Fibroblast of the aortic adventitia (primary cell): ENCODE data around the gene THEM5. TPM values are rescaled to one million over a fixed set of nuclear protein-coding genes. Genes with fewer than 3 reads are reported as not detected.
"Not testable (repeated sequence)": the region's sequence is repeated elsewhere in the genome, so short reads cannot be mapped to it uniquely, and the experiment has no call there.

Source experiments
- DNase-seq: peaks from one replicate; pipeline ENCODE4 v3.0.0-alpha.2; 2010; ENCODE audit warnings: low read depth
- H3K4me3 ChIP-seq: 2 replicates; pipeline ENCODE4 v1.5.1; 2011; ENCODE audit warnings: low read depth, mild to moderate bottlenecking, control low read depth, low read length, moderate library complexity
- CTCF ChIP-seq: IDR thresholded peaks from 2 replicates; pipeline ENCODE4 v1.5.1; 2011; ENCODE audit warnings: mild to moderate bottlenecking, low read length, control low read depth, inconsistent platforms; ENCODE audit not compliant: insufficient read depth
- total RNA-seq: library from RNA; depleted of rRNA; stranded (reverse); fragments of >200 nt; gene quantifications from 2 replicates; pipeline ENCODE4 v1.2.3, GENCODE V29; 2012; ENCODE audit warnings: low replicate concordance

Gene THEM5
- total RNA-seq, 1 donor, result not detected

GRCh38 chr1:151891512-151891911 lies 38.0 kb upstream of the THEM5 start:
- no peak overlapping the region for H3K4me3 ChIP-seq
- TF ChIP-seq CTCF, result no peak
- DNase-seq, result no peak

DNA sequence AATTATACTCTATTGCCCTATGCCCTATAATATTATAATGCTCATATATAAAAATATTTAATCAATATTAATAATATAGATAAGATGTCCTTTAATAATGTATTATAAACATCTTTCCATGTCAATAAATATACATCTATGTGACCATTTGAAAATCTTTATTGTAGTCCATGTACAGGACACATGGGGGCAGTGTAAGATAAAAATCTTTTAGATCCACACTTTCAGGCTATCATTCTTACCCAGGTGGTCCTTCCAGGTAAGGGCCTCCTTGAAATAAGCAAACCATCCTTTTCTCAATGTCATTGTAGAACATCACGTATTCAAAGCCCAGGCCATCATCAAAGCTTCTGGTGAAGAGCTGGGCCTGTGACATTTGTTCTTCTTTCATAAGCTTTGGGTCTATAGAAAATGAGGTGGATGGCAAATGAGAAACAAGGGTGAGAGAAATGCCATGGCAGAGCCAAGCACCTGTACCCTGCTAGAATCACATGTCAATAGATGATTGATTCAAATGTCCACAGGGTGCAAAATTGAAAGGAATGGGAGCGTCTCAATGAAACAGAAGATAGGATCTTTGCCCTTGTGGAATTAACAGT lies 35.6 kb upstream of the THEM5 start:
- TF ChIP-seq CTCF, result peak; percentile 35
- peak; percentile 30 for DNase-seq

DNA sequence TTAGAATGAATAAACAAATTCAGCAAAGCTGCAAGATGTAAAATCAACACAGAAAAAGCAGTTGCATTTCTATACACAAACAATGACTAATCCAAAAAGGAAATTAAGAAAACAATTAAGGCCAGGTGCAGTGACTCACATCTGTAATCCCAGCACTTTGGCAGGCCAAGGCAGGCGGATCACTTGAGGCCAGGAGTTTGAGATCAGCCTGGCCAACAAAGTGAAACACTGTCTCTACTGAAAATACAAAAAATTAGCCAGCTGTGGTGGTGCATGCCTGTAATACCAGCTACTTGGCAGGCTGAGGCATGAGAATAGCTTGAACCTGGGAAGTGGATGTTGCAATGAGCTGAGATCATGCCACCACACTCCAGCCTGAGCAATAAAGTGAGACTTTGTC lies 33.5 kb upstream of the THEM5 start:
- no peak for TF ChIP-seq CTCF
- peak; percentile 83 for DNase-seq
- H3K4me3 ChIP-seq, result no peak overlapping the region

More for the DNA sequence above, 35.6 kb upstream of the THEM5 start:
- H3K4me3 ChIP-seq, result no peak overlapping the region

DNA sequence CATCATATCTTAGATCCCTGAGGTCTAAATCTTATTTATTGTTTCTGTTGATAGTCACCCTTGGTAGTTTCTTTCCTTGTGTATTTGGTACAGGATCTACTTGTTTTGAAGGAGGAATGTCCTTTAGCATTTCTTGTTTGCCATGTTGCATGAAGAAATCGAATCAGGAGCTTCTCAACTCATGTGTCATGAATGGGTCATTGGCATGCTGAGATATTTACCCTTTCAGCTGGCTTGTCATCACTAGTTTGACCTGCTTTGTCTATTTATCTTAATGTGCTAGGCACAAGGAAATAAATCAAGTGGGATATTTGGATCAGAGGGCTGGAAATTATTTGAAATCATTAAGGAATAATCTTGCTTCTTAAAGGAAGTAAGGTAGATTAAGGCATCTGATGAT lies 32.0 kb upstream of the THEM5 start:
- H3K4me3 ChIP-seq, result no peak overlapping the region
- TF ChIP-seq CTCF, result no peak
- no peak for DNase-seq

- not testable (repeated sequence) for DNase-seq, H3K4me3 ChIP-seq
These were observed 31.4 kb upstream of the THEM5 start for GRCh38 chr1:151884879-151885278.

GRCh38 chr1:151884445-151884844 lies 30.9 kb upstream of the THEM5 start:
- H3K4me3 ChIP-seq, result not testable (repeated sequence)

DNA sequence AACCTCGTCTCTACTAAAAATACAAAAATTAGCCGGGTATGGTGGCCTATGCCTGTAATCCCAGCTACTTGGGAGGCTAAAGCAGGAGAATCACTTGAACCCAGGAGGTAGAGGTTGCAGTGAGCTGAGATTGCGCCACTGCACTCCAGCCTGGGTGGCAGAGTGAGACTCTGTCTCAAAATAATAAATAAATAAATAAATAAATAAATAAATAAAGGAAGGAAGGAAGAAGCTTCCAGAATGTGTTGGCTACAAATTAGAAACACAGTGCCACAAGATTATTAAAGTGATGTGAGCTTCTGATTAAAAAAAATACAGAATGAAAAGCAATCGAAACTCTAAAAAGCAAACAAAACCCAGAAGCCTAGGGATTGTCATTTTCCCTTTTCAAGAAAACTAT lies 30.4 kb upstream of the THEM5 start:
- H3K4me3 ChIP-seq, result not testable (repeated sequence)

More at GRCh38 chr1:151884445-151884844, 30.9 kb upstream of the THEM5 start:
- DNase-seq, result not testable (repeated sequence)

GRCh38 chr1:151882918-151883317 lies 29.4 kb upstream of the THEM5 start:
- H3K4me3 ChIP-seq, DNase-seq: not testable (repeated sequence)

More for the DNA sequence above, 30.4 kb upstream of the THEM5 start:
- not testable (repeated sequence) for DNase-seq

DNA sequence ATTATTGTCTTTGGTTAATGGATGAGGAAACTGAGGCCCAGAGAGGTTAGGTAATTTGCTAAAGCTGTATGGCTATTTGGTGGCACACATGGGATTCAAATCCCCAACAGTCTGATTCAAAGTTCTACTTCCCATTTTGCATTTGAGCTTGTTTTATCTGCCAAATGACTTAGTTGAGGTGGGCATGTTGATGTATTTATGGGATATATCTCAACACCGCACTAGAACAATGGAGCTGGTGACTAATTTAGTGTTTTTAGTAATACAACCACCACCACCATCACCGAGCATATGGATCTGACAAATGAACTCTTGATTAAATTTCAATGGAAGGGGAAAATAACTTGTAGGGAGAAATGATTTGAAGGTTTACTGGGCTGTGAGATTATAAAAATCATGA lies 29.0 kb upstream of the THEM5 start:
- DNase-seq, result no peak
- no peak for TF ChIP-seq CTCF
- H3K4me3 ChIP-seq, result no peak overlapping the region
